ENCODE measurements around the gene HMG20B. TPM values are rescaled to one million over a fixed set of nuclear protein-coding genes. Genes with fewer than 3 reads are reported as not detected.

HMG20B gene
- total RNA-seq, 2 donors from 2014 or later: 51.8 to 52.5 TPM

DNA sequence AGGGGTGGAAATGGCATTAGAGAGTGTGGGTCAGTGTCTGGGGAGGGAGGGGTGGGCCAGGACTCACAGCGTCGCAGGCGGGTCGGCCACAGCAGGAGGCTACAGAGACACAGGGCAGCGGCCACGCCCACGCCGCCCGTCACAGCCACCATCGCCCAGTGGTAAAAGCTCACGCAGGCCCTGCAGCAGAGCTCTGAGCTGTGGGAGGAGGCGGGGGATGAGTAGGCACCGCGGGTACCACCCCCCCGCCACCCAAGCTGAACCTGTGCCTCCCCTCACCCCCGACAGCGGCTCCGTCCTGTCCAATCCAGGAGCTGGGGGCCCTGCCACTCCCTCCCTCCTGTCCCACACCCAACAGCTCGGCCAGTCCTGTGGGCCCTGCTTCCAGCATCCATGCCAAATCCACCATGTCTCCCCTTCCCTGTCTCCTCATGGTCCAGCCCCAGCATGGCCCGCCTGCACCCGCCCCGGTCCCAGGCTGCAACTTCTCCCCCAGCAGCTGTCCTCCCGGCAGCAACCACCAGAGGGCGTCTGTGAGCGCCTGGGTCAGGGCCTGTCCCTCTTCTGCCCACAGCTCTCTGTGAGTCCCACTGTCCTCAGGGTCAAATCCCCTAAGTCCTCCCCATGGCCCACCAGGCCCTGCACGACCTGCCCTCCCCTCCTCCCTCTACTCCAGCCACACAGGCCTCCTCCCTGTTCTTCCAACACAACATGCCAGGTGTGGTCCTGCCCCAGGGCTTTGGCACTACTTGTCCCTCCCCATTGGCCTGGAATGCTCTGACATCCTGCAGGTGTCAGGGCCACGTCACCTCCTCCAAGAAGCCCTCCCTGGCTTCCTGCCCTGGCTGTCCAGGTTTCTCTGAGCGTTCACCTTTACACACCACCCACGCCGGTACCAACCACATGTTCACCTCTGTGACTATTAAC lies 27.7 kb upstream of the HMG20B start:
- Histone ChIP-seq H3K4me1 (no peaks in the 10 kb centered on the region), H3K27ac (no peak overlapping the region), H3K36me3 (no peaks in the 10 kb centered on the region), H3K27me3 (no peaks in the 10 kb centered on the region), H3K9me3 (no peaks in the 10 kb centered on the region), H3K4me3 (no peak overlapping the region)
- TF ChIP-seq, protein P1, sequence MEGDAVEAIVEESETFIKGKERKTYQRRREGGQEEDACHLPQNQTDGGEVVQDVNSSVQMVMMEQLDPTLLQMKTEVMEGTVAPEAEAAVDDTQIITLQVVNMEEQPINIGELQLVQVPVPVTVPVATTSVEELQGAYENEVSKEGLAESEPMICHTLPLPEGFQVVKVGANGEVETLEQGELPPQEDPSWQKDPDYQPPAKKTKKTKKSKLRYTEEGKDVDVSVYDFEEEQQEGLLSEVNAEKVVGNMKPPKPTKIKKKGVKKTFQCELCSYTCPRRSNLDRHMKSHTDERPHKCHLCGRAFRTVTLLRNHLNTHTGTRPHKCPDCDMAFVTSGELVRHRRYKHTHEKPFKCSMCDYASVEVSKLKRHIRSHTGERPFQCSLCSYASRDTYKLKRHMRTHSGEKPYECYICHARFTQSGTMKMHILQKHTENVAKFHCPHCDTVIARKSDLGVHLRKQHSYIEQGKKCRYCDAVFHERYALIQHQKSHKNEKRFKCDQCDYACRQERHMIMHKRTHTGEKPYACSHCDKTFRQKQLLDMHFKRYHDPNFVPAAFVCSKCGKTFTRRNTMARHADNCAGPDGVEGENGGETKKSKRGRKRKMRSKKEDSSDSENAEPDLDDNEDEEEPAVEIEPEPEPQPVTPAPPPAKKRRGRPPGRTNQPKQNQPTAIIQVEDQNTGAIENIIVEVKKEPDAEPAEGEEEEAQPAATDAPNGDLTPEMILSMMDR (IDR thresholded peaks at IDR 0.05): peak; percentile 84 to 98
- DNase-seq (ENCODE audit: low spot score): peak; percentile 75

DNA sequence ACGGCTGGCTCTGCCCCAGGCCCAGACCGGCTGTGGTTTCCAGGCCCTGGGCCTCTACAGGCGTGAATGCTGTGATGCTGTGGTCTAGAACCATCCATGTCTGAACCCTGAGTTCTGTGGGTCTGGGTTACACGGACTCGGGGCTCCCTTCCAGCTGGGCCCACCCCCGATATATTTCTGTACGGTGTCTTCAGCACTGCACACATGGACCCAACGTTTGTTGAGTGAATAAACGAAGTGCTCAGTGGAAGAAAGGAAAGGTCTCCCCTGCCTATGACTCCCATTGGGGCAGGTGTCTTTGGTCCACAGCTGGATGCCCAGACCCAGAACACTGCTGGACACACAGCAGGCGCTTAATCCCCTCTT lies 27.1 kb upstream of the HMG20B start:
- no peak for DNase-seq (ENCODE audit: low spot score)
- TF ChIP-seq, protein P1 (IDR thresholded peaks at IDR 0.05): no peak
- no peak overlapping the region for H3K27ac ChIP-seq
- H3K27me3 ChIP-seq: no peaks in the 10 kb centered on the region
- H3K4me3 ChIP-seq: no peak overlapping the region
- no peaks in the 10 kb centered on the region for H3K9me3 ChIP-seq
- no peaks in the 10 kb centered on the region for H3K4me1 ChIP-seq
- H3K36me3 ChIP-seq: no peaks in the 10 kb centered on the region

DNA sequence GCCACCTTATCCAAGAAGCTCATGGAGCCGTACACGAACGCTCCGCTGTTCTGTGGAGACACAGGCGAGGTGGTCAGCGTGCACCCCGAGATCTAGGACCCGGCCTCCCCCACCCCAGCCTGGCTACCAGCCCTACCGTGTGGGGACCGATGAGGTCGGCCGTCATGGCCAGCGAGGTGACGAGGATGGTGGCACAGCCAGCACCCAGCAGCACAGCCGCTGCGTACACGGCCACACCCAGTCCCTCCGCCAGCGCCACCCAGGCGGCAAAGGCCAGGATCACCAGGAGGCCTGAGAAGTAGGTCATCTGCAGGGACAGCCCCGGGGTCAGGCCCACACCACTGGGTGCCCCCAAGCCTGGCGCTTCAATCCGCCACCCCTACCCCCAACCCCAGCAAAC lies 26.6 kb upstream of the HMG20B start:
- no peaks in the 10 kb centered on the region for H3K36me3 ChIP-seq
- H3K4me1 ChIP-seq: no peaks in the 10 kb centered on the region
- TF ChIP-seq, protein P1 (IDR thresholded peaks at IDR 0.05): no peak

DNA sequence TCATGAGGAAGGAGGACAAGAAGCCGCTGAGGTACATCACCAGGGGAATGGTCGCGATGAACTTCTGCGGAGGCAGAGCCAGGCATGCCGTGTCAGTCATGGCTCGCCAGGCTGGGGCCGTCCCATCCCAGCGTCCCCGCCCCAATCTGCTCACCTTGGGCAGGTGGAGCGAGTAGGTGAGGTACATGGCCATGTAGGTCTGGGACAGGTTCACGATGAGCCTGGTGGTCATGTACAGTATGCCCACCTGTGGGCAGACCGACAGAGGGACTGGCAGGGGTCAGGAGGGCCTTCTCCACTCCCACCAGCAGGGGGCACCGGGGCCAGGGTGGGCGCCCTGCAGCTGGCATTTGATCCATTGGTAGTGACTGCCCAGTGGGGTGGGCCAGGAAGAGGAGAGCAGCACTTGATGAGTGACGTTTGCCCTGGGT lies 25.4 kb upstream of the HMG20B start:
- DNase-seq (ENCODE audit: low spot score): no peak
- no peaks in the 10 kb centered on the region for H3K9me3 ChIP-seq
- no peaks in the 10 kb centered on the region for H3K36me3 ChIP-seq
- no peak overlapping the region for H3K4me3 ChIP-seq
- H3K27ac ChIP-seq: no peak overlapping the region
- no peaks in the 10 kb centered on the region for H3K4me1 ChIP-seq
- TF ChIP-seq, protein P1 (IDR thresholded peaks at IDR 0.05): peak in 1 of 2 donors; percentile 52
- H3K27me3 ChIP-seq: no peaks in the 10 kb centered on the region

More for the DNA sequence above, 26.6 kb upstream of the HMG20B start:
- no peaks in the 10 kb centered on the region for H3K27me3 ChIP-seq
- no peak for DNase-seq (ENCODE audit: low spot score)
- no peak overlapping the region for H3K4me3 ChIP-seq
- no peak overlapping the region for H3K27ac ChIP-seq
- no peaks in the 10 kb centered on the region for H3K9me3 ChIP-seq

DNA sequence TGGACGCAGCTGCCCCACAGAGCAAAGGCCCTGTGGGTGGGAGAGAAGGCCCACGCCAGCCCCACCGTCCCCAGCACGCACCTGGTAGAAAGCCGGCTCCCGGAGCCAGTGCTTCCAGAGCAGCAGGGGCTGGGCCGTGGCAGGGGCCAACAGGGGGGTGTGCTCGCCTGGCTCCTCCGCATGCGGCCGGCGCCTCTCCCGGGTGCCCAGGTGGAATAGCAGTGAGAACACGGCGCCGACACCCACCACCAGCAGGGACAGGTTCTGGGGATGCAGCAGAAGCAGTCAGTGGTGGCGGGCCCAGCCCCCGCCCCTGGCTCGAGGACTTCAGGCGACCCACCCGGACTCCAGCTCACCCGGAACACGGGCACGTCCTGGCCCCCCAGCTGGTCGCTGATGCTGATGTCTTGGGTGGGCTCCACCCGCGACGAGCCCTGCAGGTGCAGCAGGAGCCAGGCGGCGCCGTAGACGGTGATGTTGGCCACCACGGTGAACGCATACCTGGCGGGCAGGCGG lies 24.9 kb upstream of the HMG20B start:
- Histone ChIP-seq H3K27ac (no peak overlapping the region), H3K4me3 (no peak overlapping the region), H3K36me3 (no peaks in the 10 kb centered on the region), H3K27me3 (no peaks in the 10 kb centered on the region), H3K9me3 (no peaks in the 10 kb centered on the region), H3K4me1 (peaks cover 0 to 5% of the 10 kb centered on the region in 2 donors)
- DNase-seq (ENCODE audit: low spot score): no peak
- TF ChIP-seq, protein P1 (IDR thresholded peaks at IDR 0.05): no peak

All from right atrium auricular region (tissue), 2 donors.